Vagina (tissue), 2 donors: Measurements from ENCODE around the gene TTC9. TPM values are rescaled to one million over a fixed set of nuclear protein-coding genes. Genes with fewer than 3 reads are reported as not detected.

ENCODE experiments used
- DNase-seq, 2 donors: peaks; one replicate each; pipeline ENCODE4 v3.0.0-alpha.2; 2017; ENCODE audit errors: extremely low spot score in 2 of 2
- H3K27ac ChIP-seq: fragments of 200-600 bp; sonication (generic); one replicate; pipeline ENCODE4 v1.5.1; 2019
- H3K27me3 ChIP-seq: fragments of 200-600 bp; sonication (generic); one replicate; pipeline ENCODE4 v1.5.1; 2019
- H3K36me3 ChIP-seq, 2 donors: fragments of 200-600 bp; sonication (generic); one replicate each; pipeline ENCODE4 v1.5.1; 2017 to 2019
- H3K4me1 ChIP-seq: fragments of 200-600 bp; sonication (generic); one replicate; pipeline ENCODE4 v1.5.1; 2019
- H3K4me3 ChIP-seq, 2 donors: fragments of 200-600 bp; sonication (generic); 1 replicate in 1 of 2; 2 replicates in 1 of 2; pipeline ENCODE4 v1.5.1; 2016 to 2019
- H3K9me3 ChIP-seq: fragments of 200-600 bp; sonication (generic); one replicate; pipeline ENCODE4 v1.5.1; 2019
- POLR2A ChIP-seq, 2 donors: fragments of 450-650 bp; IDR thresholded peaks; one replicate each; pipeline ENCODE4 v1.6.1; 2017; ENCODE audit warnings: antibody characterized with exemption in 2 of 2, mild to moderate bottlenecking in 2 of 2, moderate library complexity in 2 of 2
- POLR2AphosphoS5 ChIP-seq, 2 donors: sonication (generic); formaldehyde crosslinking; IDR thresholded peaks; one replicate each; pipeline ENCODE4 v1.9.0; 2017; ENCODE audit warnings: antibody characterized with exemption in 2 of 2, mild to moderate bottlenecking in 2 of 2, low read depth in 1 of 2; ENCODE audit not compliant: insufficient read depth in 1 of 2
- intact Hi-C: fragments of 100-400 bp; cut with DNase I; formaldehyde crosslinking; loops from one replicate; pipeline ENCODE4 v1.15.1; 2023
- total RNA-seq: library from RNA; depleted of rRNA; stranded (reverse); fragments of >200 nt; gene quantifications from one replicate; pipeline ENCODE4 v1.2.3, GENCODE V29; 2016
- TF ChIP-seq, protein P1 (sequence below), 3 experiments: fragments of 450-650 bp in 2 of 3; fragments of 200-600 bp in 1 of 3; sonication (generic) in 1 of 3; IDR thresholded peaks; one replicate each; pipeline ENCODE4 v1.5.1; 2017 to 2019; ENCODE audit warnings: antibody characterized with exemption in 3 of 3, mild to moderate bottlenecking in 2 of 3, moderate library complexity in 2 of 3

The TTC9 gene
- total RNA-seq, 1 donor from 2014 or later, result 6.1 TPM

DNA sequence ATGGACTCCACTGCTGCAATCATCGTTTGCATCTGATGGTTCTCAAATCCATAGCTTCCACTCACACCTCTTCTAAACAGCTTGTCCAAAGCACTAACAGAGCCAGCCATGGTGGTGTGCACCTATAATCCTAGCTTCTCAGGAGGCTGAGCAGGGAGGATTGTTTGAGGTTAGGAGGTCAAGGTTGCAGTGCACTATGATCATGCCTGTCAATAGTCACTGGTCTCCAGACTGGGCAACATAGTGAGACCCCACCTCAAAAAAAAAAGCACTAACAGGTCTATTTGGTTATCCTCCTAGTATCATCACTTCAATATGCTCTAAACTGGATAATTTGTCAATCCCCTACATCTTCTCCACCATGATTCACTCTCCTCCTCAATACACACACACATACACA lies 63.2 kb downstream of the TTC9 start:
- intact Hi-C loops, result no loop called here
- H3K9me3 ChIP-seq, result no peaks in the 10 kb centered on the region
- no peak overlapping the region for H3K4me3 ChIP-seq
- no peak overlapping the region for H3K27ac ChIP-seq
- no peaks in the 10 kb centered on the region for H3K4me1 ChIP-seq
- DNase-seq, result no peak
- TF ChIP-seq POLR2A (IDR thresholded peaks at IDR 0.05), result no peak
- no peak for TF ChIP-seq POLR2AphosphoS5 (IDR thresholded peaks at IDR 0.05; ENCODE audit: insufficient read depth in 1 of 2, low read depth in 1 of 2)
- TF ChIP-seq, protein P1, sequence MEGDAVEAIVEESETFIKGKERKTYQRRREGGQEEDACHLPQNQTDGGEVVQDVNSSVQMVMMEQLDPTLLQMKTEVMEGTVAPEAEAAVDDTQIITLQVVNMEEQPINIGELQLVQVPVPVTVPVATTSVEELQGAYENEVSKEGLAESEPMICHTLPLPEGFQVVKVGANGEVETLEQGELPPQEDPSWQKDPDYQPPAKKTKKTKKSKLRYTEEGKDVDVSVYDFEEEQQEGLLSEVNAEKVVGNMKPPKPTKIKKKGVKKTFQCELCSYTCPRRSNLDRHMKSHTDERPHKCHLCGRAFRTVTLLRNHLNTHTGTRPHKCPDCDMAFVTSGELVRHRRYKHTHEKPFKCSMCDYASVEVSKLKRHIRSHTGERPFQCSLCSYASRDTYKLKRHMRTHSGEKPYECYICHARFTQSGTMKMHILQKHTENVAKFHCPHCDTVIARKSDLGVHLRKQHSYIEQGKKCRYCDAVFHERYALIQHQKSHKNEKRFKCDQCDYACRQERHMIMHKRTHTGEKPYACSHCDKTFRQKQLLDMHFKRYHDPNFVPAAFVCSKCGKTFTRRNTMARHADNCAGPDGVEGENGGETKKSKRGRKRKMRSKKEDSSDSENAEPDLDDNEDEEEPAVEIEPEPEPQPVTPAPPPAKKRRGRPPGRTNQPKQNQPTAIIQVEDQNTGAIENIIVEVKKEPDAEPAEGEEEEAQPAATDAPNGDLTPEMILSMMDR (IDR thresholded peaks at IDR 0.05), result no peak
- no peaks in the 10 kb centered on the region for H3K36me3 ChIP-seq
- no peaks in the 10 kb centered on the region for H3K27me3 ChIP-seq

DNA sequence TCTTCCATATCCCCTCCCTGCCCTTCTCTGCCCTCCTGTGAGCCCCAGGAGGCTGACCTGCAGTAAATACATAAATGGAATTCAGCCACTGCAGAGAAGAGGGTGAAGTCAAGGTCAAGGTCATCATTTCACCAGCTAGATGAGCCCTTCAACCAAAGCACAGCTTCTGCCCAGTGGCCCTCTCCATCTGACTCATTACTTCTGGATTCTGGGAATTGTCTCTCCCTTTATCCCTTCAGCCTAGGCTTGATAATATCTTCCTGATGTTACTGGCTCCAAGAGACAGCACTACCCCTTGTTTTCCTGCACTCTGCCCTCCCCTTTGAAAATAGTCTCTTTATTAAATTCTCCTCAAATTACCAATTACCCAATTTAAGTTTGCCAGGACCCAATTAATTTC lies 64.5 kb downstream of the TTC9 start:
- DNase-seq, result no peak
- H3K27ac ChIP-seq, result no peak overlapping the region
- intact Hi-C loops, result no loop called here
- no peak for TF ChIP-seq POLR2AphosphoS5 (IDR thresholded peaks at IDR 0.05; ENCODE audit: insufficient read depth in 1 of 2, low read depth in 1 of 2)
- TF ChIP-seq, protein P1 (IDR thresholded peaks at IDR 0.05), result no peak
- no peak for TF ChIP-seq POLR2A (IDR thresholded peaks at IDR 0.05)
- H3K4me1 ChIP-seq, result no peaks in the 10 kb centered on the region
- H3K4me3 ChIP-seq, result no peak overlapping the region
- H3K36me3 ChIP-seq, result no peaks in the 10 kb centered on the region
- H3K27me3 ChIP-seq, result no peaks in the 10 kb centered on the region
- H3K9me3 ChIP-seq, result no peaks in the 10 kb centered on the region

DNA sequence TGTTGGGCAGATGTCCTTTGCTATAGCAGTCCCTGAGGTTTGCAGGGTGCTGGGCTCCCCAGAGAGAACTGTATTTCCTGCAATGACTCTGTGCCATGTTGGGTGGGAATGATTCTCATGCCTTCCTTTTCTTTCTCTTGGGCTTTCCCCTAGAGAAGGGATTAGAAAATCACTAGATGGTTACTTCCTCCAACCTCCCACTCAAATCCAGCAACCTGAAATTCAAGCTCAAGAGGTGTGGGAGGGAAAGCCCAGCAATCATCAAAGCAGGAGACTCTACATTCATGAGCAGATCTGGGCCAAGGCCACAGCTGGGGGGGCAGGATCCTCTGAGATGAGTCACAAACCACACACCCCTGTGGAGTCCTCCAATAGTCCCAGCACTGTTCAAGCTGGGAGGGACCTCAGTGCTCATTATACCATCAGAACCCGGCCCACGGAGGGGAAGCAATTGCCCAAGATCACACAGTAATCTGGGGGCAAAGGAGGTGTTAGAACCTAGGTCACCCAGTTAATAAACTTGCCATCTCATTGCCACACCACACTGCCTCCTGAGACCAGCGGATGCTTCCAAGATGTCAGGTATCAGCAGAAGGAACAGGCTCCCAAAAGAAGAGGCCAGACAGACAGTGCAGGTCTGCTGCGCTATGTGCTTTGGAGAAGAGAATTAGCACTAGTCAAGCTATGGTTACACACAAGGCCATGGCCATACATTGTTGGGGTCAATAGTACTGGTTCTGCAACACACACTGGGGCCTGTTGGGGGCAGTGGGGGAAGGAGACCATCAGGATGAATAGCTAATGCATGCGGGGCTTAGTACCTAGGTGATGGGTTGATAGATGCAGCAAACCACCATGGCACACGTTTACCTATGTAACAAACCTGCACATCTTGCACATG lies 65.7 kb downstream of the TTC9 start:
- Histone ChIP-seq H3K36me3 (no peaks in the 10 kb centered on the region), H3K27ac (no peak overlapping the region), H3K27me3 (no peaks in the 10 kb centered on the region), H3K4me3 (no peak overlapping the region), H3K9me3 (no peaks in the 10 kb centered on the region), H3K4me1 (no peaks in the 10 kb centered on the region)
- intact Hi-C loops, result no loop called here
- TF ChIP-seq POLR2A (IDR thresholded peaks at IDR 0.05), result no peak
- TF ChIP-seq, protein P1 (IDR thresholded peaks at IDR 0.05), result no peak
- no peak for TF ChIP-seq POLR2AphosphoS5 (IDR thresholded peaks at IDR 0.05; ENCODE audit: insufficient read depth in 1 of 2, low read depth in 1 of 2)
- DNase-seq, result no peak

DNA sequence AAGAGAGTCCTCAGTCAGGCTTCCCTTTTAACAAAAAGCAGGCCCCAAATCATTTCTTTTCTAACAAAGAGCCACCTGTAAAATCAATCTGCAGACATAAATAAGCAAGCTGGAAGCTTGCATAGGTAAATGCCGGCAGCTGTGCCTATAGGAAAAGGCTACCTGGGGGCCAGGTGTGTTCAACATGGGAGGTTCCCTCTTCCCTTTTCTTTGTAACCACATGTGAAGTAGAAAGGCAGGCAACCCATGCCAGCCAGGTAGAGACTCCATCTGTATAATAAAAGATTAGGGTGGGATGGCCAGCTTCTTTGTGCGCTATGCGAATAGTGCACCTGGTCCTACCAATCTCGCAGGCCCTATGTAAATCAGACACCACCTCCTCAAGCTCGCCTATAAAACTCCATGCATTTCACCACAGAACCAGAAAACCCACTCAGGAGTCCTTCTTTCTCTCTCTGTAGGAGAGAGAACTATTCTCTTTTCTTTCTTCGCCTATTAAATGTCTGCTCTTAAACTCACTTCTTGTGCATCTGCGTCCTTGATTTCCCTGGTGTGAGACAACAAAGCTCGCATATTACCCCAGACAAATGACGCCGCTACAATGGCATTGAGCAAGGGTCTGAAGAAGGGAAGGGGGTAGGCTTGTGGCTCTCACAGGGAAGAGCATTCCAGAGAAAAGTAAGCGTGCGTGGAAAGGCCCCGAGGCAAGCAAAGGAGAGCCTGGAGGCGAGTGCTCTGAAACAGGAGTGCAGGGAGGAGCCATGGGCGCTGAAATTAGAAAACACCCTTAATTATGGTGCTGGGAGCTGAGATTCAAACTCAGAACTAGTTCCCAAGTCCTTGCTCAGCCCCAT lies 67.2 kb downstream of the TTC9 start:
- intact Hi-C loops, result no loop called here
- Histone ChIP-seq H3K4me1 (peaks cover 11% of the 10 kb centered on the region), H3K36me3 (no peaks in the 10 kb centered on the region), H3K27me3 (no peaks in the 10 kb centered on the region), H3K27ac (no peak overlapping the region), H3K9me3 (no peaks in the 10 kb centered on the region), H3K4me3 (no peak overlapping the region)
- TF ChIP-seq, protein P1 (IDR thresholded peaks at IDR 0.05), result no peak
- TF ChIP-seq POLR2A (IDR thresholded peaks at IDR 0.05) (no peak), POLR2AphosphoS5 (IDR thresholded peaks at IDR 0.05; ENCODE audit: insufficient read depth in 1 of 2, low read depth in 1 of 2) (no peak)
- DNase-seq, result no peak
